ENCODE measurements around the gene OBSL1.
A peak's percentile ranks its signal among the peaks of the same experiment; 100 is the strongest.

Gene OBSL1

DNA sequence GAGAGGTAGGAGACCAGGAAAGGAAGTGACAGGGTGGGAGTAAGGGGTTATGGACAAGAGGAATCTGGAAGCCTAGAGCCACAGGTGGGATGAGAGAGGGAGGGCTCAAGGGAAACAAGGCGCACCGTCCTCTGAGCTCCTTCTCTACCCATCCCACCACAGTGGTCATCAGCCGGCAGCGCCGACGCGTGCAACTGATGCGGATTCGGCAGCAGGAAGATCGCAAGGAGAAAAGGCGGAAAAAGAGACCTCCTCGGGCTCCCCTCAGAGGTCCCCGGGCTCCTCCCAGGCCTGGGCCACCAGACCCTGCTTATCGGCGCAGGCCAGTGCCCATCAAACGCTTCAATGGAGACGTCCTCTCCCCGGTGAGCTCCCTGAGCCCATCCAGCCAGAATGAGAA, 22.3 kb downstream of the OBSL1 start:
- DNase-seq: no peak

- no peak for DNase-seq
Measured at GRCh38 chr2:219547621-219548020, 23.7 kb downstream of the OBSL1 start.

- no peak for DNase-seq
Measured at GRCh38 chr2:219545943-219546352, 25.4 kb downstream of the OBSL1 start.

DNA sequence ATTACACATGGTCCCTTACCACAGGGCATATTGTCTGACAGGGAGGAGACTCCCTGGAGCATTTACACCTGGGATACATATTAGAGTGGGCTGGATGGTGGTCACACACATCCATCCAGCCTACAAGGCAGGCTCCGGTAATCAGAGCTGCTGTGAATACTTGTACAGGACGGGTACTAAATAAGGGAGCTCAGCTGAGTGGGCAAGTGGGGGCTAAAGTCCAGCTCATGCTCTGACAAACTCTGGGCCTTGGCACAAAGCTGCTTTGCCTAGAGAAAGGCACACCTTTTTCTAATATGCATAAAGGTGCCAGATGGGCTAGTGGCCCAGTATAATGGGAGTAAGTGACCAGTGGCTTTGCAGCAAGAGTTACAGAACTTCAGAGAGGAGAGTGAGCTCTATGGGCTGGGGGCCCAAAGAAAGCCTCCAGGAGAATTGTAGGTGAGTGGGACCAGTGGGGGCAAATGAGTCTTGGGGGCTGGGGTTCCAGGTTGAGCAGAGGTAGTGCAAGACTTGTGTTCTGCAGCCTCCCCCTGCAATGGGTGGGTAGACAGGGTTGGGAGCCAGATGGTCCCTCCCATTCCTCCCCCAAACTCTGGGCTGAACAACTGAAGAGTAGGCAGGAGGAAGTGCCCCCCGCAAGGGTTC, 25.9 kb downstream of the OBSL1 start:
- DNase-seq: no peak

DNA sequence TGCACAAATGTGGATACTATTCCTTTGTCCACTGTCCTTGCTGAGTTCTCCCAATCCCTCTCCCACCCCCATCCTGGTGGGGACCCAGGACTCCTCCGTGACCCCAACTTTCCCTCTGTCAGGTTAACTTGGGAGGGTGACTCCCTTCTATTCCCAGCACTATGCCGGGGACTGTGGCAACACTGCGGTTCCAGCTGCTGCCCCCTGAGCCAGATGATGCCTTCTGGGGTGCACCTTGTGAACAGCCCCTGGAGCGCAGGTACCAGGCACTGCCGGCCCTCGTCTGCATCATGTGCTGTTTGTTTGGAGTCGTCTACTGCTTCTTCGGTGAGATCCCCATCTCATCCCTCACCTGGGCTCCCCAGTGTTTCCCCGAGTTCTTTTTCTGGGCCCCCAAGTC, 26.8 kb downstream of the OBSL1 start:
- no peak for DNase-seq

DNA sequence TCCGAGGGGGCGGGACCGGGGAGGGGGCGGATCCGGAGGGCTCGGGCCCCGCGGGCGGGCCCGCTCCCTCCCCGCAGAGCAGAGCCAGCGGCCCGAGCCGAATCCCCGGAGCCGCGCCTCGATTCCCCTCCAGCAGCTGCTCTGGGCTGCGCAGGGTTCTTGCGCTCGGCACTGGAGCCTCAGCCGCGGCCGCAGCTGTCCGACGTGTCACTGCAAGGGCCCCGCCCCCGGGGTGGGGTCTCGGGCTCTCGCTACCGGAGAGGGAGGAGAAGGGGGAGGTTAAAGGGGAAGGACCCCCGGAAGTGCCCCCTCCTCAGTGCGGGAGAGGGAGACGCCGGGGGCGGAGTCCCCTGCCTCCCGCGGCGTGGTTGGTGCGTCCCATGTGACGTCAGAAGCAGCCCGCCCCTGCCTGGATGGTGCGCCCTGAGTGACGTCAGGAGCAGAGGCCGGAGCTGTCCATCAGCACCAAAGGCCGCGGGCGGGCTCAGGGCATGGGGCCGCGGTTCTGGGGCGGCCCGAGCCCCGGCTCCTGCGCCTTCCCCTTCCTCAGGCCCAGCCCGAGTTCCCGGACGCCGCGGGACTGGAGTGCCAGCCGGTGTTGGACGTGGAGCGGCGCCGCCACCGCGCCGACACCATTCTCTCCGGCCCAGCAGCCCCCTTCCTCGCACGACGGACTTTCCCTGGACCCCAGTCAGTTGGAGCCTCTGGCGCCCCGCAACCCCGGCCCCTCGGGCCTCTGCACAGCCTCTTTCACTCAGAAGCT, 27.6 kb downstream of the OBSL1 start, which contains the start of the genes CHPF and TMEM198:
Gene CHPF, minus strand, starts transcription at position 214 of the 763 bp plus-strand sequence. CDS start 271 bp downstream, outside the sequence.
Gene TMEM198, plus strand, starts transcription at position 433 of the 763 bp plus-strand sequence. CDS start 700 bp downstream, outside the sequence.
- peak; percentile 96 for DNase-seq

- no peak for DNase-seq
Measured at GRCh38 chr2:219542931-219543595, 28.3 kb downstream of the OBSL1 start.

DNA sequence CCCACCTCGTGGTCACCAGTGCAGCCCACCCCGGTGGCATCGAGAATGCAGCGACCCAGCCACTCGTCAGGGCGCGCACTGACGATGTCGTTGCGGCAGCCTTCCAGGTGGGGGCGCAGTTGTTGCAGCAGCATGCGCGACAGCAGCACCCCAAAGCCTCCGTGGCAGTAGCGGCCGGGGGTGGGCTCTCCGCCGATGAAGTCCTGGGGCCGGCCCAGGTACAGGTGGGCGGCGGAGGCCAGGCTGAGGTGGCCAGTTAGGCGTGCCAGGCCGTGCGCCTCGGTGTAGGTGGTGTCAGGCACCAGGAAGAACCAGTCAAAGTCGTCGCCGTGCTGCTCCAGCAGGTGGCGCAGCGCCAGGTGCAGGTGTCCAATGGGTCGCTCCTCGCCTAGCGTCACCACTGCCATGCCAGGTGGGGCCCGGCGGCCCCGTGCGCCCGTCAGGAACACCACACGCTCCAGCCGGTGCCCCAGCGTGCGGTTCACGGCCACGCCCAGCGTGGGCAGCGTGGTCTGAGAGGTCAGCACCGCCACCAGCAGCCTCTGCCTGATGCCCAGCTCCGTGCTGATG, 29.6 kb downstream of the OBSL1 start:
- DNase-seq: peak; percentile 91

GRCh38 chr2:219540784-219541504, 30.4 kb downstream of the OBSL1 start:
- no peak for DNase-seq

- DNase-seq: no peak
Measured at GRCh38 chr2:219539926-219540678, 31.2 kb downstream of the OBSL1 start.

- DNase-seq: no peak
Measured at GRCh38 chr2:219538956-219539788, 32.2 kb downstream of the OBSL1 start.

GRCh38 chr2:219538504-219538951, 32.8 kb downstream of the OBSL1 start:
- DNase-seq: no peak

DNA sequence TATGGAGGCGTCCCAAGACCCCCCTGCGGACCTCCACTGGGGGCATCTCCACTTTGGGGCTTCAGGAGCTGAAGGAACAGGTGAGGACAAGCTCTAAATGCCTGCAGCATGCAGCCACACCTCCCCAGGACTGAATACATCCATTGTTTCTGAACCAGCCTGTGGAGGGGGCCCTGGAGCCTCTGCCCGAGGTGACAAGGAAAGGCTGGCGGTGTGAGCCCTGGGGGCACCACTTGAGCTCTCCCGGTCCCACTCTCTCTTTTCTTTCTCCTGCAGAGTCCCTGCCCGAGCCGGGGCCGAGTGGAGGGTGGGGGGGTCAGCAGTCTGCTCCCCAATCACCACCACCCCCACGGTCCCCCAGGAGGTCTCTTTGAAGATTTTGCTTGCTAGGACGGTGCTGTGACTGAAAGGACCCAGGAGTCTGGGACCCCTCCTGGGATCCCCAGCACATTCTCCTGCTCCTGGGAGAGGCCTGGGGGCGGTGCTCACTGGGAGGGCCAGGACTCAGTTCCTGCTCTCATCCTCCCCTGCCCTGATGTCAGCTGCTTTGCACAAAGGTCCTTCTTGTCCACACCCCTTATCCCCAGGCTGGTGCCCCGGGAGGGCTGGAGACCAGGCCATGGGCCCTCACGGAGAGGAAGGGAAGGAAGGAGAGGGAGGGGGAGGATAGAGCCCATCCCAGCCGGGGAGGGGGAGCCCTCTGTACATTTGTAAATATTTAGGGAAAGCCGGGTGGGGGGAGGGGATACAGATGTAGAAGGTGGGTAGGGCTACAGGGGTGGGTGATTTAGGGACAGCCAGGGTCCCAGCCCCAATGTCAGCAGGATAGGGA, 33.5 kb downstream of the OBSL1 start:
- no peak for DNase-seq

GRCh38 chr2:219536967-219537366, 34.4 kb downstream of the OBSL1 start:
- DNase-seq: no peak

DNA sequence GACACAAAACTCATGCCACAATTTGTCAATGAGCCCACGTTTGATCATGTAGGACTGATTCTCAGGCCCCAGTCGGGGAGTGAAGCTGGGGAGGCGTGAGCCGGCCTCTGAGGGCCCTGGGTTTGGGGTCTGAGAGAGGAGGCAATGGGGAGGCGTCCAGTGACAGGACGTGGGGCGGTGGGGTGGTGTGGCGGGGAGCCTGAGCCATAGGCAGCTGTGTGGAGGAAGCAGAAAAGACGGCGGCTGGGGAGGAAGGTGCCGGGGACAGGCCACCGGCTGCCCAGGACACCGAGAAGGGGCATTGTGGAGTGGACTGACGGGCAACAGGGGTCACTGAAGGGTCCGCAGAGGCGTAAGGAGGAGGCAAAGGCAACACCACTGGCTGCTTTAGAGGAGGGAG, 34.9 kb downstream of the OBSL1 start:
- DNase-seq: no peak

DNA sequence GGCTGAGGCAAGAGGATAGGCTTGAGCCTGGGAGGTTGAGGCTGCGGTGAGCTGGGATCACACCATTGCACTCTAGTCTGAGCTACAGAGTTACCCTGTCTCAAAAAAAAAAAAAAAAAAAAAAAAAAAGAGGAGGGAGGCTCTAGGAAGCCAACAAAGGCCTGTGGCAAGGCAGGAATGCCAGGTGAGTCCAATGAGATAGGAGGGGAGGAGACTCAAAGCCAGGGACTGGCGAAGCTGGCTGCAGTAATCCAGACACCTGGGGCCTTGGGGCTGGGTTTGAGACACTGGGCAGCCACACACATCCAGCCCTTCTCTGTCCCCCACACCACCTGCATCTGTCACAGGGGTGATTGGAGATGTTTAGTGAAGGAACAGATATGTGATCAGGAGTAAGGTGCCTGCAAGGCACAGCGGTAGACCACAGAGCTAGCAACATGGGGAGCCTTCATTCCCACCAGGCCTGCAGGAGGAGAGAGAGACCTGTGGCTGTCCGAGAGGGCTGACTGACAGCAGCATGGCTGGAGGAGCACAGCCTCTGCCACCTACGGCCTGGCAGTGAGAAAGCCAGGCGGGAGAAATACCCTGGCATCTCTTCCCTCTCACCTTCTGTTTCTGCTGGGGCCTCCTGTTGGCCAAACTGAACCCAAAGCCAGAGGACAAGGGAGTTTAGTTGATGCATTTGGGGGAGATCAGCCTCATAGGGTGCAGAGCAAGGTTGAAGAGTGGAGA, 37.2 kb downstream of the OBSL1 start:
- no peak for DNase-seq

- DNase-seq: no peak
Measured at GRCh38 chr2:219532378-219532649, 39.0 kb downstream of the OBSL1 start.

- no peak for DNase-seq
Measured at GRCh38 chr2:219531639-219532377, 39.5 kb downstream of the OBSL1 start.

Measured in CD4-positive, alpha-beta T cell treated with Interleukin-21 for 1 hour (primary cell).